ENCODE measurements around the gene ZBTB48.

GRCh38 chr1:6627031-6627430 lies 47.2 kb downstream of the ZBTB48 start:
- no peak for TF ChIP-seq GATA3 (IDR thresholded peaks at IDR 0.05; ENCODE audit: low read depth, low read length)
- TF ChIP-seq GATA2 (IDR thresholded peaks at IDR 0.05; ENCODE audit: low read depth, low read length), result no peak

All from SH-SY5Y (cell line).